ENCODE data around the gene NGRN.

Gene NGRN

GRCh38 chr15:90309020-90309419 is 43.5 kb downstream of the NGRN start:
- H3K27ac ChIP-seq: no peak overlapping the region
- TF ChIP-seq CTCF (IDR thresholded peaks at IDR 0.05): no peak
- peaks cover 0 to 5% of the 10 kb centered on the region in 2 experiments for H3K4me1 ChIP-seq (ENCODE audit: control insufficient read depth in 1 of 2, insufficient read depth in 1 of 2, low read depth in 1 of 2, low read length in 1 of 2)
- no peaks in the 10 kb centered on the region for H3K27me3 ChIP-seq
- no peaks in the 10 kb centered on the region for H3K36me3 ChIP-seq
- no peak overlapping the region for H3K4me3 ChIP-seq (ENCODE audit: low read depth in 1 of 2, low read length in 1 of 2)
- no peaks in the 10 kb centered on the region for H3K9me3 ChIP-seq

GRCh38 chr15:90315278-90315982 is 50.0 kb downstream of the NGRN start:
- no peaks in the 10 kb centered on the region for H3K9me3 ChIP-seq
- TF ChIP-seq CTCF (IDR thresholded peaks at IDR 0.05): no peak
- H3K4me1 ChIP-seq (ENCODE audit: control insufficient read depth in 1 of 2, insufficient read depth in 1 of 2, low read depth in 1 of 2, low read length in 1 of 2): peaks cover 5 to 6% of the 10 kb centered on the region in 2 experiments
- H3K4me3 ChIP-seq (ENCODE audit: low read depth in 1 of 2, low read length in 1 of 2): no peak overlapping the region
- H3K27ac ChIP-seq: no peak overlapping the region
- no peaks in the 10 kb centered on the region for H3K27me3 ChIP-seq
- H3K36me3 ChIP-seq: no peaks in the 10 kb centered on the region

GRCh38 chr15:90316139-90316538 is 50.7 kb downstream of the NGRN start:
- no peaks in the 10 kb centered on the region for H3K27me3 ChIP-seq
- no peak for TF ChIP-seq CTCF (IDR thresholded peaks at IDR 0.05)

GRCh38 chr15:90318591-90318990 is 53.1 kb downstream of the NGRN start:
- Histone ChIP-seq H3K27me3 (no peaks in the 10 kb centered on the region), H3K9me3 (no peaks in the 10 kb centered on the region), H3K4me1 (ENCODE audit: control insufficient read depth in 1 of 2, insufficient read depth in 1 of 2, low read depth in 1 of 2, low read length in 1 of 2) (peaks cover 5 to 8% of the 10 kb centered on the region in 2 experiments), H3K4me3 (ENCODE audit: low read depth in 1 of 2, low read length in 1 of 2) (no peak overlapping the region), H3K27ac (no peak overlapping the region), H3K36me3 (no peaks in the 10 kb centered on the region)
- no peak for TF ChIP-seq CTCF (IDR thresholded peaks at IDR 0.05)

More at GRCh38 chr15:90316139-90316538, 50.7 kb downstream of the NGRN start:
- no peak overlapping the region for H3K27ac ChIP-seq
- no peaks in the 10 kb centered on the region for H3K36me3 ChIP-seq
- no peak overlapping the region for H3K4me3 ChIP-seq (ENCODE audit: low read depth in 1 of 2, low read length in 1 of 2)
- no peaks in the 10 kb centered on the region for H3K9me3 ChIP-seq
- peaks cover 5 to 8% of the 10 kb centered on the region in 2 experiments for H3K4me1 ChIP-seq (ENCODE audit: control insufficient read depth in 1 of 2, insufficient read depth in 1 of 2, low read depth in 1 of 2, low read length in 1 of 2)

GRCh38 chr15:90320062-90320884 is 54.8 kb downstream of the NGRN start:
- H3K4me1 ChIP-seq (ENCODE audit: control insufficient read depth in 1 of 2, insufficient read depth in 1 of 2, low read depth in 1 of 2, low read length in 1 of 2): peaks cover 5 to 8% of the 10 kb centered on the region in 2 experiments
- H3K27me3 ChIP-seq: no peaks in the 10 kb centered on the region
- TF ChIP-seq CTCF (IDR thresholded peaks at IDR 0.05): peak; percentile 97
- H3K27ac ChIP-seq: no peak overlapping the region
- H3K36me3 ChIP-seq: no peaks in the 10 kb centered on the region
- no peak overlapping the region for H3K4me3 ChIP-seq (ENCODE audit: low read depth in 1 of 2, low read length in 1 of 2)
- H3K9me3 ChIP-seq: no peaks in the 10 kb centered on the region

All from neutrophil (primary cell).